GM12878 (cell line): ENCODE results near the gene XPO6. TPM values are rescaled to one million over a fixed set of nuclear protein-coding genes. Genes with fewer than 3 reads are reported as not detected.

Experiments
- ATAC-seq: fragments of 200-7000 bp; cut with Tn5 transposase; 3 replicates; pipeline ENCODE4 v1.9.1; 2020; ENCODE audit warnings: mild to moderate bottlenecking, moderate library complexity
- BruUV-seq: library from RNA; stranded (reverse); fragments of 400-500 nt; replicated peaks from 2 replicates; lab custom pipeline; 2021; lab: Mats Ljungman, UMichigan
- CTCF ChIA-PET: fragments of 300-600 bp; sonication (Branson Sonifier 250); formaldehyde crosslinking; extraction: SDS; loops from one replicate; lab custom pipeline; 2021; ENCODE audit warnings: inconsistent platforms; lab: Yijun Ruan, JAX
- POLR2A ChIA-PET: fragments of 350-600 bp; formaldehyde crosslinking; extraction: SDS; loops from one replicate; lab custom pipeline; 2021; ENCODE audit warnings: inconsistent platforms; lab: Charles Lee
- RAD21 ChIA-PET: fragments of 300-600 bp; sonication (Branson Sonifier 250); formaldehyde crosslinking; loops from one replicate; lab custom pipeline; 2023; ENCODE audit warnings: antibody characterized with exemption; ENCODE audit not compliant: unreplicated experiment; lab: Charles Lee
- SMC1A ChIA-PET: fragments of 300-600 bp; sonication (Branson Sonifier 250); formaldehyde crosslinking; loops from one replicate; lab custom pipeline; 2023; ENCODE audit not compliant: unreplicated experiment, uncharacterized antibody; lab: Charles Lee
- DNase-seq: peaks from one replicate; pipeline ENCODE4 v3.0.0-alpha.2; 2011; ENCODE audit warnings: low read depth, low spot score
- FAIRE-seq: peaks from 3 replicates; lab custom pipeline; 2011; peaks lifted over from hg19 to GRCh38; lab: Jason Lieb, UNC
- H2AFZ ChIP-seq: 2 replicates; pipeline ENCODE4 v1.6.0; 2011; ENCODE audit warnings: low read depth, low read length, control low read depth; ENCODE audit not compliant: control insufficient read depth
- H3K27ac ChIP-seq: 2 replicates; pipeline ENCODE4 v1.5.1; 2011; ENCODE audit warnings: control low read depth; ENCODE audit not compliant: control insufficient read depth, insufficient read depth
- H3K27me3 ChIP-seq, 2 experiments: replicated peaks in 1 of 2; 2 replicates each; pipeline versions ENCODE4 v1.6.0 to v1.6.1; 2011; ENCODE audit warnings: low read length in 1 of 2; ENCODE audit not compliant: control insufficient read depth in 2 of 2, insufficient read depth in 2 of 2
- H3K36me3 ChIP-seq, 2 experiments: 2 replicates each; pipeline ENCODE4 v1.5.1; 2011; ENCODE audit warnings: low read length in 1 of 2; ENCODE audit not compliant: control insufficient read depth in 2 of 2, insufficient read depth in 2 of 2
- H3K4me1 ChIP-seq: 2 replicates; pipeline ENCODE4 v1.6.1; 2011; ENCODE audit warnings: mild to moderate bottlenecking, low read length, moderate library complexity, mixed read lengths; ENCODE audit not compliant: control insufficient read depth, insufficient read depth
- H3K4me2 ChIP-seq: 2 replicates; pipeline ENCODE4 v1.6.0; 2011; ENCODE audit warnings: control low read depth; ENCODE audit not compliant: control insufficient read depth, insufficient read depth
- H3K4me3 ChIP-seq: fragments of 200-600 bp; sonication (generic); 2 replicates; pipeline ENCODE4 v1.5.1; 2016
- H3K79me2 ChIP-seq: 2 replicates; pipeline ENCODE4 v1.6.0; 2011; ENCODE audit warnings: low read length; ENCODE audit not compliant: control insufficient read depth, insufficient read depth
- H3K9ac ChIP-seq: 2 replicates; pipeline ENCODE4 v1.8.0; 2011; ENCODE audit warnings: low read length, control low read depth, mixed read lengths; ENCODE audit not compliant: control insufficient read depth, insufficient read depth
- H3K9me3 ChIP-seq: replicated peaks from 3 replicates; pipeline ENCODE4 v1.5.1; 2011; ENCODE audit warnings: mild to moderate bottlenecking, low read length; ENCODE audit not compliant: control insufficient read depth, insufficient read depth
- H4K20me1 ChIP-seq: 2 replicates; pipeline ENCODE4 v1.6.0; 2011; ENCODE audit not compliant: control insufficient read depth, insufficient read depth
- EP300 ChIP-seq, 2 experiments: fragments of 150-350 bp in 1 of 2; IDR thresholded peaks; 2 replicates each; pipeline ENCODE4 v1.6.1; 2011 to 2012; ENCODE audit warnings: low read depth in 2 of 2, low read length in 2 of 2, borderline replicate concordance in 1 of 2, improper control_type of control experiment in 1 of 2, inconsistent platforms in 1 of 2; ENCODE audit not compliant: control insufficient read depth in 1 of 2
- FOXK2 ChIP-seq: fragments of 450-650 bp; IDR thresholded peaks from 2 replicates; pipeline ENCODE4 v1.6.1; 2017; ENCODE audit warnings: mild to moderate bottlenecking, moderate library complexity
- IRF4 ChIP-seq: IDR thresholded peaks from 2 replicates; pipeline ENCODE4 v1.6.1; 2011; ENCODE audit warnings: low read depth, low read length
- NFIC ChIP-seq: IDR thresholded peaks from 2 replicates; pipeline ENCODE4 v1.6.1; 2012; ENCODE audit warnings: low read depth, mild to moderate bottlenecking, inconsistent platforms, low read length, moderate library complexity
- NR2C2 ChIP-seq: IDR thresholded peaks from 2 replicates; pipeline ENCODE4 v1.6.1; 2011; ENCODE audit warnings: borderline replicate concordance, low read depth; ENCODE audit not compliant: control insufficient read depth, insufficient read length
- NRF1 ChIP-seq: conservative IDR thresholded peaks from 2 replicates; pipeline ENCODE4 v1.6.1; 2011; ENCODE audit warnings: mild to moderate bottlenecking, low read depth, low read length, improper control_type of control experiment
- SMC3 ChIP-seq: IDR thresholded peaks from 2 replicates; pipeline ENCODE4 v1.6.1; 2011; ENCODE audit warnings: low read length, improper control_type of control experiment, borderline replicate concordance
- SP1 ChIP-seq: IDR thresholded peaks from one replicate; pipeline ENCODE4 v1.6.1; 2011; ENCODE audit warnings: low read depth, low read length
- SREBF2 ChIP-seq: IDR thresholded peaks from 2 replicates; pipeline ENCODE4 v1.6.1; 2012; ENCODE audit warnings: mild to moderate bottlenecking, low read length
- ZBED1 ChIP-seq: IDR thresholded peaks from 2 replicates; pipeline ENCODE4 v1.6.1; 2016; ENCODE audit warnings: borderline replicate concordance
- WGBS: methylation state at CpG from one replicate; pipeline ENCODE4 v1.1.6; 2016; ENCODE audit warnings: low lambda C conversion rate; ENCODE audit not compliant: insufficient replicate concordance, insufficient coverage; ENCODE audit errors: missing lambda C conversion rate; 5-methylcytosine and 5-hydroxymethylcytosine counted together
- in situ Hi-C: fragments of 300-500 bp; cut with MboI; formaldehyde crosslinking; loops from 9 replicates; pipeline ENCODE4 v1.14.3; 2018; ENCODE audit warnings: mixed read lengths
- intact Hi-C: fragments of 100-400 bp; cut with micrococcal nuclease; formaldehyde crosslinking; loops from one replicate; pipeline ENCODE4 v1.14.2; 2022; ENCODE audit not compliant: unreplicated experiment
- polyA plus RNA-seq, 11 experiments: library from polyadenylated mRNA; depleted of rRNA in 4 of 11; unstranded in 6 of 11; stranded (reverse) in 5 of 11; fragments of >200 nt; fragmentation: Nextera tagmentation in 4 of 11; fragmentation: Illumina TruSeq in 1 of 11; extraction: Ambion mirVana in 4 of 11; extraction: Trizol in 1 of 11; gene quantifications; 1 replicate in 1 of 11; 2 replicates in 10 of 11; pipeline versions ENCODE4 v1.2.1 to v1.2.3, GENCODE V29; 2011 to 2016; ENCODE audit warnings: inconsistent platforms in 2 of 11, missing spikeins in 2 of 11, low read depth in 1 of 11
- total RNA-seq, 4 experiments: library from RNA; depleted of rRNA in 3 of 4; stranded (reverse); fragments of >200 nt in 3 of 4; fragmentation: Illumina TruSeq in 1 of 4; extraction: Trizol in 1 of 4; gene quantifications; 2 replicates each; pipeline versions ENCODE4 v1.2.1 to v1.2.3, GENCODE V29; 2013 to 2021

XPO6 gene
- total and polyA plus RNA-seq, 10 of the 15 experiments (the other 5 are each of a cell fraction or from before 2014, with no cell fraction given) = 9.9 to 246 (median 110) TPM

DNA sequence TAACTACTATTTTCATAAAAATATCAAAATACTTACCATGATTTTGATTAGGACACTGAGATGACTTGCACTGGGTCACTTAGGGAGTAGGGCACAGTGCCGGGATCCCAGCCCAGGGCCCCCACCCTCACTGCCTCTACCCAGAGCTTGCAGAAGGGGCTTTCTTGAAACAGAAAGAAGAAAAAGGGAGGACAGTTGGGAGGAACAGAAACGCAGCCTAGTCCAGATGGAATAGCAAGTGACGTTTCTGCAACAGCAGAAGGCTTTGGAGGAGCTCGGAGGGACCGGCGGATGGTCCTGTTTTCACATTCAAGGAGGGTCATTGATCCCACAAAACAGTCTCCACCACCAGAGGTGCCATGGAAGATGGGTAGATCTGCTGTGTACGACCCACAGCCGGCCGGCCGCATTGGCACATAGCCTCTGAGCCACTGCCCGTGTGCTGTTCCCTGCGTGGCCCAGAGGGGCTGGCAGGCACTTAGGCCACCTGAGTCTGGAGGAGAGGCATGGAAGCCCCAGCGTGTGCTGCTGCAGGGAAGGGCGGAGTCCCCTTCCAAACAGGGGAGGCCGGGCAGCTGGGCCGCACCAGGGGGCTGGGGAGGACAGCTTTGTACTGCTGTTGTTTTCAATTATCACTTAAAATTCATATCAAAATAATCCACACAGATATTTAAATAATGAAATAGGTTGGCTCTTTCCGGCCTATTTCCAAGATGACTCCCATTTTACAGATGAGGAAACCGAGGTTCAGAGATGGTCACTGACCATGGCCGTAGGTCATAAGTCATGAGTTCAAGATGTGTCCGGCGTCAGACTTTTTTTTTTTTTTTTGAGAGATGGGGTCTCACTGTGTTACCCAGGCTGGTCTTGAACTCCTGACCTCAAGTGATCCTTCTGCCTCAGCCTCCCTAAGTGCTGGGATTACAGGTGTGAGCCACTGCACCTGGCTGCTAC, 125.3 kb downstream of the XPO6 start:
- no peak for TF ChIP-seq ZBED1
- TF ChIP-seq SMC3 = no peak
- TF ChIP-seq EP300 (IDR thresholded peaks at IDR 0.05; ENCODE audit: borderline replicate concordance in 1 of 2, control insufficient read depth in 1 of 2, low read depth in 2 of 2, low read length in 2 of 2) = no peak
- TF ChIP-seq NR2C2 = no peak
- no peak for TF ChIP-seq SREBF2
- TF ChIP-seq NFIC = no peak
- TF ChIP-seq NRF1 = no peak
- no peak for TF ChIP-seq SP1
- no peak for TF ChIP-seq FOXK2
- TF ChIP-seq IRF4 = no peak
- H3K9me3 ChIP-seq = no peaks in the 10 kb centered on the region
- no peak overlapping the region for H3K27ac ChIP-seq
- no peak overlapping the region for H2AFZ ChIP-seq
- FAIRE-seq = no peak
- CTCF ChIA-PET = no interaction called here
- RAD21 ChIA-PET = no interaction called here
- in situ Hi-C loops (no loop called here), intact Hi-C loops (no loop called here)
- no peak overlapping the region for H3K4me3 ChIP-seq
- H3K4me2 ChIP-seq = no peak overlapping the region
- POLR2A ChIA-PET = no interaction called here
- no peaks in the 10 kb centered on the region for H3K36me3 ChIP-seq
- H3K79me2 ChIP-seq = no peaks in the 10 kb centered on the region
- SMC1A ChIA-PET = interaction anchor here (0.5 kb wide), 1 partner anchor 28 kb away, joined by 3 read pairs; no protein-coding TSS in a partner anchor
- DNase-seq = no peak
- H4K20me1 ChIP-seq = no peaks in the 10 kb centered on the region
- no peaks in the 10 kb centered on the region for H3K4me1 ChIP-seq
- ATAC-seq = no peak
- BruUV-seq = no TSS peak
- H3K27me3 ChIP-seq = no peaks in the 10 kb centered on the region
- WGBS = 81% methylated on average over 21 of the region's 21 CpGs
- H3K9ac ChIP-seq = no peak overlapping the region
